GM20000 (cell line): Measurements from ENCODE around the gene ERMP1.

ENCODE experiments used
- DNase-seq: peaks from one replicate; pipeline ENCODE4 v3.0.0; 2012; ENCODE audit warnings: low spot score
- CTCF ChIP-seq: IDR thresholded peaks from 2 replicates; pipeline ENCODE4 v1.5.1; 2012; ENCODE audit warnings: mild to moderate bottlenecking, control low read depth; ENCODE audit errors: extremely low read depth, missing control alignments

ERMP1 gene

GRCh38 chr9:5866685-5867084 lies 33.8 kb upstream of the ERMP1 start:
- DNase-seq: no peak
- no peak for TF ChIP-seq CTCF

- DNase-seq: no peak
- no peak for TF ChIP-seq CTCF
Observed at GRCh38 chr9:5866272-5866671, 33.4 kb upstream of the ERMP1 start.

- TF ChIP-seq CTCF: no peak
- DNase-seq: no peak
Observed at GRCh38 chr9:5864446-5864845, 31.5 kb upstream of the ERMP1 start.

GRCh38 chr9:5863092-5863746 lies 30.3 kb upstream of the ERMP1 start:
- DNase-seq: no peak
- TF ChIP-seq CTCF: no peak

- TF ChIP-seq CTCF: no peak
Observed at GRCh38 chr9:5858833-5859232, 25.9 kb upstream of the ERMP1 start.

GRCh38 chr9:5857928-5858327 lies 25.0 kb upstream of the ERMP1 start:
- no peak for DNase-seq
- no peak for TF ChIP-seq CTCF

More at GRCh38 chr9:5858833-5859232, 25.9 kb upstream of the ERMP1 start:
- no peak for DNase-seq

GRCh38 chr9:5854063-5854790 lies 21.3 kb upstream of the ERMP1 start:
- no peak for DNase-seq
- no peak for TF ChIP-seq CTCF
